K562 (cell line): ENCODE data around the gene DIPK1A. TPM values are rescaled to one million over a fixed set of nuclear protein-coding genes. Genes with fewer than 3 reads are reported as not detected.

Source experiments
- ATAC-seq: fragments of 200-7000 bp; cut with Tn5 transposase; 3 replicates; pipeline ENCODE4 v1.9.1; 2020; ENCODE audit warnings: moderate library complexity
- BruUV-seq: library from RNA; stranded (reverse); fragments of 400-500 nt; replicated peaks from 2 replicates; lab custom pipeline; 2021; lab: Mats Ljungman, UMichigan
- CTCF ChIA-PET: fragments of 300-600 bp; formaldehyde crosslinking; extraction: SDS; loops from one replicate; lab custom pipeline; 2021; ENCODE audit warnings: low intra/inter-chr PET ratio; lab: Yijun Ruan, JAX
- POLR2A ChIA-PET: fragments of 300-600, 350-650 bp; sonication (Branson Sonifier 250); formaldehyde crosslinking; extraction: SDS; loops from one replicate; lab custom pipeline; 2021; ENCODE audit warnings: antibody characterized with exemption, inconsistent platforms; lab: Yijun Ruan, JAX
- DNase-seq, 4 experiments: peaks; one replicate each; pipeline versions ENCODE4 v3.0.0 to v3.0.0-alpha.2; 2011 to 2018; ENCODE audit warnings: low spot score in 3 of 4, mixed read lengths in 3 of 4; ENCODE audit errors: extremely low read depth in 1 of 4
- FAIRE-seq: peaks from 2 replicates; lab custom pipeline; 2011; peaks lifted over from hg19 to GRCh38; lab: Jason Lieb, UNC
- H2AFZ ChIP-seq: 2 replicates; pipeline ENCODE4 v1.6.0; 2011; ENCODE audit warnings: low read depth, low read length, control low read depth, inconsistent platforms
- H3K27ac ChIP-seq: fragments of 200-600 bp; 3 replicates; pipeline ENCODE4 v1.8.0; 2011; ENCODE audit warnings: low read depth, mild to moderate bottlenecking, control low read depth, inconsistent platforms, low read length, moderate library complexity, mixed read lengths; ENCODE audit errors: extremely low read depth
- H3K27me3 ChIP-seq, 2 experiments: fragments of 300-600 bp in 1 of 2; 2 replicates in 1 of 2; 3 replicates in 1 of 2; pipeline versions ENCODE4 v1.6.0 to v1.8.0; 2011; ENCODE audit warnings: inconsistent platforms in 2 of 2, low read length in 2 of 2, mild to moderate bottlenecking in 1 of 2, mixed read lengths in 1 of 2, moderate library complexity in 1 of 2; ENCODE audit not compliant: control insufficient read depth in 2 of 2, insufficient read depth in 2 of 2
- H3K36me3 ChIP-seq: fragments of 300-600 bp; 3 replicates; pipeline ENCODE4 v1.8.0; 2011; ENCODE audit warnings: mild to moderate bottlenecking, low read length, inconsistent platforms; ENCODE audit not compliant: control insufficient read depth, insufficient read depth
- H3K4me1 ChIP-seq, 2 experiments: fragments of 200-600 bp in 1 of 2; replicated peaks in 1 of 2; 2 replicates in 1 of 2; 3 replicates in 1 of 2; pipeline versions ENCODE4 v1.5.1 to v1.8.0; 2011; ENCODE audit warnings: inconsistent platforms in 2 of 2, low read length in 2 of 2, mild to moderate bottlenecking in 1 of 2, mixed read lengths in 1 of 2, moderate library complexity in 1 of 2; ENCODE audit not compliant: control insufficient read depth in 2 of 2, insufficient read depth in 2 of 2
- H3K4me2 ChIP-seq: 2 replicates; pipeline ENCODE4 v1.6.1; 2011; ENCODE audit warnings: low read length, control low read depth, inconsistent platforms, mixed read lengths; ENCODE audit not compliant: insufficient read depth
- H3K4me3 ChIP-seq: fragments of 200-600 bp; sonication (generic), shearing (Covaris generic); 2 replicates; pipeline ENCODE4 v1.5.1; 2016; ENCODE audit warnings: control low read depth, inconsistent platforms
- H3K79me2 ChIP-seq: fragments of 200-600 bp; 3 replicates; pipeline ENCODE4 v1.8.0; 2011; ENCODE audit warnings: low read length, inconsistent platforms; ENCODE audit not compliant: control insufficient read depth, insufficient read depth
- H3K9ac ChIP-seq, 2 experiments: 2 replicates each; pipeline versions ENCODE4 v1.6.0 to v1.6.1; 2011; ENCODE audit warnings: low read depth in 2 of 2, low read length in 2 of 2, control low read depth in 1 of 2, inconsistent platforms in 1 of 2, mild to moderate bottlenecking in 1 of 2, mixed read lengths in 1 of 2; ENCODE audit not compliant: insufficient read depth in 1 of 2
- H3K9me1 ChIP-seq: one replicate; pipeline ENCODE4 v1.6.0; 2011; ENCODE audit warnings: inconsistent platforms, mild to moderate bottlenecking, low read length, moderate library complexity; ENCODE audit not compliant: control insufficient read depth, insufficient read depth
- H3K9me3 ChIP-seq: replicated peaks from 2 replicates; pipeline ENCODE4 v1.5.1; 2011; ENCODE audit warnings: low read depth, low read length, inconsistent platforms; ENCODE audit not compliant: control insufficient read depth, insufficient read depth
- H4K20me1 ChIP-seq: replicated peaks from 2 replicates; pipeline ENCODE4 v1.6.1; 2011; ENCODE audit warnings: low read length, inconsistent platforms, mixed read lengths; ENCODE audit not compliant: control insufficient read depth, insufficient read depth
- BRCA1 ChIP-seq, 2 experiments: fragments of 450-650 bp in 1 of 2; sonication (generic) in 1 of 2; formaldehyde crosslinking in 1 of 2; IDR thresholded peaks; 2 replicates each; pipeline versions ENCODE4 v1.5.0 to v1.6.1; 2017 to 2020; ENCODE audit warnings: mild to moderate bottlenecking in 1 of 2, missing genetic modification reagents in 1 of 2
- HDAC8 ChIP-seq: fragments of 450-650 bp; IDR thresholded peaks from 2 replicates; pipeline ENCODE4 v1.6.1; 2016; ENCODE audit warnings: mild to moderate bottlenecking, missing genetic modification characterization, moderate library complexity, missing compliant biosample characterization
- MEF2D ChIP-seq: conservative IDR thresholded peaks from 2 replicates; pipeline ENCODE4 v1.6.1; 2016; ENCODE audit warnings: low read depth, missing genetic modification characterization, missing compliant biosample characterization
- PCBP2 ChIP-seq: fragments of 200-400 bp; formaldehyde crosslinking; IDR thresholded peaks from 2 replicates; pipeline ENCODE4 v1.6.1; 2018; ENCODE audit warnings: low read length, low read depth, mild to moderate bottlenecking, moderate library complexity; ENCODE audit not compliant: poor library complexity, severe bottlenecking
- PHTF2 ChIP-seq: fragments of 250-450 bp; sonication (Bioruptor Pico); IDR thresholded peaks from 2 replicates; pipeline ENCODE4 v1.5.0; 2021; ENCODE audit warnings: mild to moderate bottlenecking
- POLR2H ChIP-seq: IDR thresholded peaks from 2 replicates; pipeline ENCODE4 v1.6.1; 2016; ENCODE audit warnings: missing genetic modification characterization, low read depth, mild to moderate bottlenecking, control low read depth, missing compliant biosample characterization, moderate library complexity
- RBM17 ChIP-seq: fragments of 200-400 bp; formaldehyde crosslinking; IDR thresholded peaks from 2 replicates; pipeline ENCODE4 v1.6.1; 2017; ENCODE audit warnings: low read depth, mild to moderate bottlenecking, low read length, borderline replicate concordance
- RNF2 ChIP-seq: sonication (generic); IDR thresholded peaks from 2 replicates; pipeline ENCODE4 v1.6.1; 2016
- SFPQ ChIP-seq: fragments of 200-400 bp; formaldehyde crosslinking; IDR thresholded peaks from 2 replicates; pipeline ENCODE4 v1.6.1; 2017; ENCODE audit warnings: mild to moderate bottlenecking, low read depth, low read length, moderate library complexity
- SIN3A ChIP-seq, 2 experiments: fragments of 150-350 bp in 1 of 2; IDR thresholded peaks; 2 replicates each; pipeline ENCODE4 v1.6.1; 2011 to 2016; ENCODE audit warnings: borderline replicate concordance in 2 of 2, low read depth in 2 of 2, low read length in 2 of 2, mild to moderate bottlenecking in 2 of 2, moderate library complexity in 2 of 2; ENCODE audit not compliant: control insufficient read depth in 1 of 2
- ZNF124 ChIP-seq: sonication (generic); formaldehyde crosslinking; IDR thresholded peaks from 2 replicates; pipeline ENCODE4 v1.8.1; 2022; ENCODE audit warnings: missing genetic modification reagents
- ZNF224 ChIP-seq: sonication (generic); formaldehyde crosslinking; IDR thresholded peaks from 2 replicates; pipeline ENCODE4 v1.8.0; 2022; ENCODE audit warnings: mild to moderate bottlenecking, missing genetic modification reagents
- WGBS: fragments of 100-300 bp; shearing (Covaris generic); methylation state at CpG from one replicate; pipeline ENCODE4 v1.1.6; 2016; ENCODE audit warnings: low coverage, mixed read lengths; ENCODE audit not compliant: insufficient coverage; ENCODE audit errors: missing lambda C conversion rate; 5-methylcytosine and 5-hydroxymethylcytosine counted together
- in situ Hi-C: fragments of 300-500 bp; cut with MboI; formaldehyde crosslinking; loops from 4 replicates; pipeline ENCODE4 v1.15.0; 2018; ENCODE audit warnings: inconsistent platforms, mixed read lengths
- intact Hi-C: fragments of 100-400 bp; cut with micrococcal nuclease; formaldehyde crosslinking; loops from 2 replicates; pipeline ENCODE4 v1.14.2; 2022
- polyA plus RNA-seq, 8 experiments: library from polyadenylated mRNA; depleted of rRNA in 4 of 8; stranded (reverse) in 5 of 8; unstranded in 3 of 8; fragments of >200 nt; fragmentation: Nextera tagmentation in 2 of 8; fragmentation: Illumina TruSeq in 1 of 8; extraction: Ambion mirVana in 2 of 8; extraction: Trizol in 1 of 8; gene quantifications; 2 replicates each; pipeline versions ENCODE4 v1.2.1 to v1.2.3, GENCODE V29; 2011 to 2014; ENCODE audit warnings: inconsistent platforms in 1 of 8, missing spikeins in 1 of 8
- total RNA-seq, 7 experiments: library from RNA; depleted of rRNA in 6 of 7; stranded (reverse); fragments of >200 nt in 6 of 7; fragmentation: Illumina TruSeq in 2 of 7; extraction: Trizol in 2 of 7; gene quantifications; 2 replicates each; pipeline versions ENCODE4 v1.2.1 to v1.2.3, GENCODE V29; 2011 to 2021; ENCODE audit warnings: low replicate concordance in 1 of 7
- TF ChIP-seq, protein P1 (sequence below), 2 experiments: IDR thresholded peaks in 1 of 2; conservative IDR thresholded peaks in 1 of 2; 2 replicates each; pipeline ENCODE4 v1.6.1; 2016; ENCODE audit warnings: low read depth in 2 of 2, mild to moderate bottlenecking in 1 of 2, missing compliant biosample characterization in 1 of 2, missing genetic modification characterization in 1 of 2, moderate library complexity in 1 of 2

Gene DIPK1A
- total and polyA plus RNA-seq, 9 of the 15 experiments (the other 6 are each of a cell fraction or from before 2014, with no cell fraction given), result 0.54 to 2.5 (median 1.3) TPM

- Histone ChIP-seq H3K27me3 (no peaks in the 10 kb centered on the region), H3K4me2 (no peak overlapping the region), H2AFZ (no peak overlapping the region), H3K9me1 (no peaks in the 10 kb centered on the region), H3K9me3 (no peaks in the 10 kb centered on the region; the same call in 1 of the 2 replicates), H3K4me1 (no peaks in the 10 kb centered on the region), H3K79me2 (no peaks in the 10 kb centered on the region), H3K27ac (no peak overlapping the region), H4K20me1 (no peaks in the 10 kb centered on the region), H3K4me3 (no peak overlapping the region), H3K36me3 (no peaks in the 10 kb centered on the region), H3K9ac (no peak overlapping the region)
- TF ChIP-seq PCBP2 (no peak), POLR2H (tag) (no peak), RBM17 (no peak), ZNF224 (CRISPR knock-in tag) (no peak), RNF2 (no peak), SFPQ (no peak), HDAC8 (no peak), BRCA1 (IDR thresholded peaks at IDR 0.05) (no peak), BRCA1 (CRISPR knock-in tag; IDR thresholded peaks at IDR 0.05) (no peak), SIN3A (IDR thresholded peaks at IDR 0.05; ENCODE audit: borderline replicate concordance in 2 of 2, control insufficient read depth in 1 of 2, low read depth in 2 of 2, low read length in 2 of 2) (no peak), MEF2D (tag) (no peak), ZNF124 (CRISPR knock-in tag) (no peak), PHTF2 (CRISPR knock-in tag) (no peak)
- TF ChIP-seq, protein P1, sequence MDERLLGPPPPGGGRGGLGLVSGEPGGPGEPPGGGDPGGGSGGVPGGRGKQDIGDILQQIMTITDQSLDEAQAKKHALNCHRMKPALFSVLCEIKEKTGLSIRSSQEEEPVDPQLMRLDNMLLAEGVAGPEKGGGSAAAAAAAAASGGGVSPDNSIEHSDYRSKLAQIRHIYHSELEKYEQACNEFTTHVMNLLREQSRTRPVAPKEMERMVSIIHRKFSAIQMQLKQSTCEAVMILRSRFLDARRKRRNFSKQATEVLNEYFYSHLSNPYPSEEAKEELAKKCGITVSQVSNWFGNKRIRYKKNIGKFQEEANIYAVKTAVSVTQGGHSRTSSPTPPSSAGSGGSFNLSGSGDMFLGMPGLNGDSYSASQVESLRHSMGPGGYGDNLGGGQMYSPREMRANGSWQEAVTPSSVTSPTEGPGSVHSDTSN (CRISPR knock-in tag; IDR thresholded peaks at IDR 0.05; ENCODE audit: low read depth), result no peak
- TF ChIP-seq, protein P1 (tag; conservative IDR thresholded peaks at IDR 0.05; ENCODE audit: low read depth), result no peak
- CTCF ChIA-PET, result no interaction called here
- POLR2A ChIA-PET, result interaction anchor here (1.1 kb wide), 1 partner anchor 138 kb away, joined by 3 read pairs; no protein-coding TSS in a partner anchor
- no peak for ATAC-seq
- DNase-seq, result no peak
- in situ Hi-C loops (no loop called here), intact Hi-C loops (no loop called here)
- no peak for FAIRE-seq
- BruUV-seq, result no TSS peak
- 0% methylated on average over 1 of the region's 1 CpG for WGBS
These were observed 44.0 kb upstream of the DIPK1A start for GRCh38 chr1:93005252-93005598.
